ENCODE measurements around the gene TMEM45B.
"Not testable (repeated sequence)": the region's sequence is repeated elsewhere in the genome, so short reads cannot be mapped to it uniquely, and the experiment has no call there.

DNA sequence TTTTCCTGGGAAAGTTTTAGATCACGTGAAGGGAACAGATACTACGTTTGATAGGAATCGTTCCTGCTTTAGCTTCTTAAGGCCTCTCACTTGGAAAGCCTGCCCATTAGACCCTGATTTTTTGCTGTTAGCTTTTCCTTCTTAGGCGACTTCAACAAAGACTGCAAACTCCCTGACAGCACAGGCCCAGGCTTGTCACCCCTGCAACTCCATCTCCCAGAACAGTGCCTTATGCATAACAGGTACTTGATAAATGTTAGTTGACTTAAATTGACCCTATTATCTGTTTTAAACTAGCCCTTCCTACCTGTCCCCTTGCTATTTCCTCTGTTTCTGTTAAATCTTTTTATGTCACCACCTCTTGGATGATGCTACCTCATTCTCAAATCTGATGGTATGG lies 7.6 kb downstream of the TMEM45B start:
- TF ChIP-seq, protein P1, sequence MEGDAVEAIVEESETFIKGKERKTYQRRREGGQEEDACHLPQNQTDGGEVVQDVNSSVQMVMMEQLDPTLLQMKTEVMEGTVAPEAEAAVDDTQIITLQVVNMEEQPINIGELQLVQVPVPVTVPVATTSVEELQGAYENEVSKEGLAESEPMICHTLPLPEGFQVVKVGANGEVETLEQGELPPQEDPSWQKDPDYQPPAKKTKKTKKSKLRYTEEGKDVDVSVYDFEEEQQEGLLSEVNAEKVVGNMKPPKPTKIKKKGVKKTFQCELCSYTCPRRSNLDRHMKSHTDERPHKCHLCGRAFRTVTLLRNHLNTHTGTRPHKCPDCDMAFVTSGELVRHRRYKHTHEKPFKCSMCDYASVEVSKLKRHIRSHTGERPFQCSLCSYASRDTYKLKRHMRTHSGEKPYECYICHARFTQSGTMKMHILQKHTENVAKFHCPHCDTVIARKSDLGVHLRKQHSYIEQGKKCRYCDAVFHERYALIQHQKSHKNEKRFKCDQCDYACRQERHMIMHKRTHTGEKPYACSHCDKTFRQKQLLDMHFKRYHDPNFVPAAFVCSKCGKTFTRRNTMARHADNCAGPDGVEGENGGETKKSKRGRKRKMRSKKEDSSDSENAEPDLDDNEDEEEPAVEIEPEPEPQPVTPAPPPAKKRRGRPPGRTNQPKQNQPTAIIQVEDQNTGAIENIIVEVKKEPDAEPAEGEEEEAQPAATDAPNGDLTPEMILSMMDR (IDR thresholded peaks at IDR 0.05) = not testable (repeated sequence)
- not testable (repeated sequence) for TF ChIP-seq POLR2A (IDR thresholded peaks at IDR 0.05)
